Nephron (organoid): ENCODE measurements around the gene RBBP7.

Experiments used
- H3K27ac Mint-ChIP-seq, 3 experiments: 2 replicates each; pipeline ENCODE4 v1.8.0; 2020; ENCODE audit warnings: mixed read lengths in 3 of 3, mild to moderate bottlenecking in 2 of 3, moderate library complexity in 1 of 3
- H3K27me3 Mint-ChIP-seq: 2 replicates; pipeline ENCODE4 v1.8.0; 2021; ENCODE audit warnings: low read depth, mild to moderate bottlenecking, moderate library complexity, mixed read lengths
- H3K36me3 Mint-ChIP-seq: 2 replicates; pipeline ENCODE4 v1.8.0; 2020; ENCODE audit warnings: low read depth, mixed read lengths
- H3K4me1 Mint-ChIP-seq: 2 replicates; pipeline ENCODE4 v1.8.0; 2020; ENCODE audit warnings: mixed read lengths
- H3K4me3 Mint-ChIP-seq, 3 experiments: 2 replicates each; pipeline ENCODE4 v1.8.0; 2020; ENCODE audit warnings: mild to moderate bottlenecking in 3 of 3, mixed read lengths in 3 of 3, moderate library complexity in 2 of 3
- H3K9me3 Mint-ChIP-seq: 2 replicates; pipeline ENCODE4 v1.8.0; 2020; ENCODE audit warnings: mixed read lengths
- CTCF ChIP-seq, 3 experiments: fragments of 200-600 bp; sonication (generic); IDR thresholded peaks; one replicate each; pipeline ENCODE4 v1.5.0; 2021; ENCODE audit warnings: antibody characterized with exemption in 3 of 3; ENCODE audit not compliant: unreplicated experiment in 3 of 3

Gene RBBP7

GRCh38 chrX:16882702-16883486 is 12.7 kb upstream of the RBBP7 start:
- H3K36me3 Mint-ChIP-seq, result no peaks in the 10 kb centered on the region
- H3K4me3 Mint-ChIP-seq, result peak overlapping the region; percentile 87 to 91 (median 89)
- peak; percentile 78 to 92 (median 84) for TF ChIP-seq CTCF (IDR thresholded peaks at IDR 0.05; ENCODE audit: unreplicated experiment in 3 of 3)
- peaks cover 15% of the 10 kb centered on the region for H3K4me1 Mint-ChIP-seq
- H3K27me3 Mint-ChIP-seq, result no peaks in the 10 kb centered on the region
- H3K27ac Mint-ChIP-seq, result peak overlapping the region; percentile 89 to 99 (median 91)
- H3K9me3 Mint-ChIP-seq, result no peaks in the 10 kb centered on the region

GRCh38 chrX:16882169-16882568 is 12.0 kb upstream of the RBBP7 start:
- Mint-ChIP-seq H3K27me3 (no peaks in the 10 kb centered on the region), H3K36me3 (no peaks in the 10 kb centered on the region), H3K27ac (peak overlapping the region; percentile 89 to 99 (median 91)), H3K4me3 (peak overlapping the region; percentile 87 to 91 (median 89)), H3K9me3 (no peaks in the 10 kb centered on the region), H3K4me1 (peaks cover 15% of the 10 kb centered on the region)
- TF ChIP-seq CTCF (IDR thresholded peaks at IDR 0.05; ENCODE audit: unreplicated experiment in 3 of 3), result no peak

- Mint-ChIP-seq H3K27ac (no peak overlapping the region), H3K4me3 (no peak overlapping the region), H3K9me3 (no peaks in the 10 kb centered on the region), H3K27me3 (peaks cover 8% of the 10 kb centered on the region), H3K4me1 (peaks cover 26% of the 10 kb centered on the region), H3K36me3 (no peaks in the 10 kb centered on the region)
- TF ChIP-seq CTCF (IDR thresholded peaks at IDR 0.05; ENCODE audit: unreplicated experiment in 3 of 3), result no peak
Measured at GRCh38 chrX:16876696-16877095, 6.5 kb upstream of the RBBP7 start.

GRCh38 chrX:16874458-16875095 is 4.4 kb upstream of the RBBP7 start:
- Mint-ChIP-seq H3K4me3 (peak overlapping the region in 1 of 3 experiments; percentile 46), H3K27me3 (peaks cover 8% of the 10 kb centered on the region), H3K9me3 (no peaks in the 10 kb centered on the region), H3K27ac (peak overlapping the region in 2 of 3 experiments; percentile 24 to 37), H3K36me3 (no peaks in the 10 kb centered on the region), H3K4me1 (peaks cover 33% of the 10 kb centered on the region)
- TF ChIP-seq CTCF (IDR thresholded peaks at IDR 0.05; ENCODE audit: unreplicated experiment in 3 of 3), result no peak

- Mint-ChIP-seq H3K9me3 (no peaks in the 10 kb centered on the region), H3K36me3 (peaks cover 7% of the 10 kb centered on the region), H3K4me1 (peaks cover 46% of the 10 kb centered on the region), H3K27ac (peak overlapping the region; percentile 92 to 100 (median 100)), H3K4me3 (peak overlapping the region; percentile 46 to 76 (median 56)), H3K27me3 (peaks cover 8% of the 10 kb centered on the region)
- TF ChIP-seq CTCF (IDR thresholded peaks at IDR 0.05; ENCODE audit: unreplicated experiment in 3 of 3), result no peak
Measured at GRCh38 chrX:16873106-16873505, 2.9 kb upstream of the RBBP7 start.
